Measurements from ENCODE around the gene LAX1. TPM values are rescaled to one million over a fixed set of nuclear protein-coding genes. Genes with fewer than 3 reads are reported as not detected.
"Not testable (repeated sequence)": the region's sequence is repeated elsewhere in the genome, so short reads cannot be mapped to it uniquely, and the experiment has no call there.

LAX1 gene
- total RNA-seq, 1 donor = not detected

- no peak overlapping the region for H2AFZ ChIP-seq (ENCODE audit: low read length)
Observed at GRCh38 chr1:203789966-203790365, 25.0 kb downstream of the LAX1 start.

GRCh38 chr1:203791498-203791897 lies 26.5 kb downstream of the LAX1 start:
- Histone ChIP-seq H3K4me3 (ENCODE audit: insufficient read depth, low read length) (no peak overlapping the region), H3K4me2 (ENCODE audit: insufficient read depth, low read length) (no peak overlapping the region), H4K20me1 (ENCODE audit: insufficient read depth, low read length) (peaks cover 3% of the 10 kb centered on the region), H3K27ac (ENCODE audit: low read depth, low read length) (no peak overlapping the region), H3K79me2 (ENCODE audit: insufficient read depth, low read length) (peaks cover 8% of the 10 kb centered on the region), H3K36me3 (ENCODE audit: insufficient read depth, low read length) (no peaks in the 10 kb centered on the region), H3K9me3 (ENCODE audit: low read depth, low read length) (no peaks in the 10 kb centered on the region), H3K4me1 (ENCODE audit: insufficient read depth, low read length) (peaks cover 5% of the 10 kb centered on the region), H3K27me3 (ENCODE audit: insufficient read depth, low read length) (no peaks in the 10 kb centered on the region), H2AFZ (ENCODE audit: low read length) (no peak overlapping the region)
- no peak for TF ChIP-seq CTCF (IDR thresholded peaks at IDR 0.05; ENCODE audit: extremely low read depth, low read depth, low read length)
- no peak for DNase-seq (ENCODE audit: insufficient read length, low spot score, missing footprints)

More at GRCh38 chr1:203789966-203790365, 25.0 kb downstream of the LAX1 start:
- TF ChIP-seq CTCF (IDR thresholded peaks at IDR 0.05; ENCODE audit: extremely low read depth, low read depth, low read length) = no peak
- Histone ChIP-seq H3K27me3 (ENCODE audit: insufficient read depth, low read length) (no peaks in the 10 kb centered on the region), H3K4me2 (ENCODE audit: insufficient read depth, low read length) (no peak overlapping the region), H3K79me2 (ENCODE audit: insufficient read depth, low read length) (no peaks in the 10 kb centered on the region), H3K9me3 (ENCODE audit: low read depth, low read length) (no peaks in the 10 kb centered on the region), H3K36me3 (ENCODE audit: insufficient read depth, low read length) (no peaks in the 10 kb centered on the region), H3K27ac (ENCODE audit: low read depth, low read length) (no peak overlapping the region), H4K20me1 (ENCODE audit: insufficient read depth, low read length) (no peaks in the 10 kb centered on the region), H3K4me1 (ENCODE audit: insufficient read depth, low read length) (peaks cover 3% of the 10 kb centered on the region), H3K4me3 (ENCODE audit: insufficient read depth, low read length) (no peak overlapping the region)
- no peak for DNase-seq (ENCODE audit: insufficient read length, low spot score, missing footprints)

DNA sequence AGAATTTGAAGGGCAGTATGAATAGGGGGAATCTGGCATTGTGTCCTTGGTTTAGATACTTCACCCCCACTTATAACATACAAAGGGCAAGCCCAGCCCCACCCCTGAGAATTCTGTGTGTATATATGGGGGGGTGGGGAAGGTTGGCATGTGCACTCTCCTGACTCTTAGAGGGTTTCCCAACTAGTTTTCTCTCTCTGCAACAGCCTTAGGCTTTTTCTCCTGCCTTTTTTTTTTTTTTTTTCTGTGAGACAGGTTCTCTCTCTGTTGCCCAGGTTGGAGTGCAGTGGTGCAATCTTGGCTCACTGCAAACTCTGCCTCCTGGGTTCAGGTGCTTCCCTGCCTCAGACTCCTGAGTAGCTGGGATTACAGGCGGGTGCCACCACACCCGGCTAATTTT lies 27.5 kb downstream of the LAX1 start:
- peaks cover 2% of the 10 kb centered on the region for H3K36me3 ChIP-seq (ENCODE audit: insufficient read depth, low read length)
- no peaks in the 10 kb centered on the region for H3K27me3 ChIP-seq (ENCODE audit: insufficient read depth, low read length)
- no peak overlapping the region for H3K27ac ChIP-seq (ENCODE audit: low read depth, low read length)
- peaks cover 18% of the 10 kb centered on the region for H3K79me2 ChIP-seq (ENCODE audit: insufficient read depth, low read length)
- peaks cover 14% of the 10 kb centered on the region for H3K4me1 ChIP-seq (ENCODE audit: insufficient read depth, low read length)
- H3K4me2 ChIP-seq (ENCODE audit: insufficient read depth, low read length) = no peak overlapping the region
- TF ChIP-seq CTCF (IDR thresholded peaks at IDR 0.05; ENCODE audit: extremely low read depth, low read depth, low read length) = no peak
- H3K9me3 ChIP-seq (ENCODE audit: low read depth, low read length) = no peaks in the 10 kb centered on the region
- H2AFZ ChIP-seq (ENCODE audit: low read length) = no peak overlapping the region
- no peak for DNase-seq (ENCODE audit: insufficient read length, low spot score, missing footprints)
- no peak overlapping the region for H3K4me3 ChIP-seq (ENCODE audit: insufficient read depth, low read length)
- H4K20me1 ChIP-seq (ENCODE audit: insufficient read depth, low read length) = peaks cover 13% of the 10 kb centered on the region

GRCh38 chr1:203793561-203793960 lies 28.6 kb downstream of the LAX1 start:
- H3K4me3 ChIP-seq (ENCODE audit: insufficient read depth, low read length); DNase-seq (ENCODE audit: insufficient read length, low spot score, missing footprints); H3K27me3 ChIP-seq (ENCODE audit: insufficient read depth, low read length); H3K27ac ChIP-seq (ENCODE audit: low read depth, low read length); H3K9me3 ChIP-seq (ENCODE audit: low read depth, low read length); H3K4me2 ChIP-seq (ENCODE audit: insufficient read depth, low read length); H2AFZ ChIP-seq (ENCODE audit: low read length): not testable (repeated sequence)
- Histone ChIP-seq H4K20me1 (ENCODE audit: insufficient read depth, low read length) (peaks cover 24% of the 10 kb centered on the region), H3K4me1 (ENCODE audit: insufficient read depth, low read length) (peaks cover 24% of the 10 kb centered on the region), H3K36me3 (ENCODE audit: insufficient read depth, low read length) (peaks cover 11% of the 10 kb centered on the region), H3K79me2 (ENCODE audit: insufficient read depth, low read length) (peaks cover 29% of the 10 kb centered on the region)

Data from osteoblast (primary cell).